ENCODE measurements around the gene CRACDL.

- peak in 1 of 4 experiments; percentile 6 for TF ChIP-seq CTCF (IDR thresholded peaks at IDR 0.05)
- no peak for TF ChIP-seq POLR2A (IDR thresholded peaks at IDR 0.05)
These were observed 178.1 kb downstream of the CRACDL start for GRCh38 chr2:98757904-98758421.

Data from gastroesophageal sphincter (tissue), 3 donors.